ENCODE data around the gene MRPS12.

MRPS12 gene

DNA sequence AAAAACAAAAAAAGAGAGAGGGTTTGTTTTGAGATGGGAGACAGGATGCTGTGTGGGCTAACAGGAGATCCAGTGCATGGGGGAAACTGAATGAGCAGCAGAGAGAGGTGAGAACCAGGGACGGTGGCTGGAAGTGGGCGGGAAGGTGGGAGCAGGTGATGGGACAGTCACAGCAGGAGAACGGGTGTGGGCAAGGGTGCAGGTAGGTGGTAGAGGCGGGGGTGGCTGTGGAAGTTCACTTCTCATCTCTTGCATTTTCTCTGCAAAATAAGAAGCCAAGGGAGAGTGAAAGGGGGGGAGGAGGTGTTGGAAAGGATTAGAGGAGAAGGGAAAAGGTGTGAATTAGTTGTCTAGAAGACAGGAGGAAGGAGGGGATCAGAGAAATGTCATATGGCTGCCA lies 22.9 kb downstream of the MRPS12 start:
- no peaks in the 10 kb centered on the region for H3K4me1 ChIP-seq (ENCODE audit: control insufficient read depth, insufficient read depth, low read length)
- H3K27ac ChIP-seq (ENCODE audit: extremely low read depth, low read depth, low read length): no peak overlapping the region
- CTCF ChIA-PET: interaction anchor here (0.6 to 2.1 kb wide), 3 partner anchors 8 to 373 kb away, joined by 6 to 8 read pairs (median 7); partner anchors contain the start of genes MRPS12 and SARS2
- POLR2A ChIA-PET: interaction anchor here (0.6 kb wide), 1 partner anchor 82 kb away, joined by 3 read pairs; no protein-coding TSS in a partner anchor
- H3K36me3 ChIP-seq (ENCODE audit: control insufficient read depth in 2 of 2, insufficient read depth in 1 of 2, low read length in 2 of 2): peaks cover 22 to 67% of the 10 kb centered on the region in 2 experiments
- no peaks in the 10 kb centered on the region; the same call in 1 of the 2 replicates for H3K9me3 ChIP-seq (ENCODE audit: control insufficient read depth, insufficient read depth, low read depth, low read length)
- H3K4me3 ChIP-seq (ENCODE audit: low read depth, low read length): no peak overlapping the region
- TF ChIP-seq ZSCAN16 (tag by site-specific recombination; IDR thresholded peaks at IDR 0.05) (no peak), ZNF24 (tag by site-specific recombination; IDR thresholded peaks at IDR 0.05) (no peak), ZNF221 (tag by site-specific recombination; IDR thresholded peaks at IDR 0.05; ENCODE audit: borderline replicate concordance) (no peak), ZNF571 (tag by site-specific recombination; IDR thresholded peaks at IDR 0.05) (no peak), ZNF121 (tag by site-specific recombination; IDR thresholded peaks at IDR 0.05) (no peak), ZNF10 (tag by site-specific recombination; IDR thresholded peaks at IDR 0.05) (no peak), ZNF626 (tag by site-specific recombination; IDR thresholded peaks at IDR 0.05) (no peak), WT1 (tag by site-specific recombination; IDR thresholded peaks at IDR 0.05) (no peak), ZNF354C (tag by site-specific recombination; IDR thresholded peaks at IDR 0.05; ENCODE audit: borderline replicate concordance, low read depth) (no peak), ZNF248 (tag by site-specific recombination; IDR thresholded peaks at IDR 0.05) (0 out of 2 replicates have a peak, but pooled peaks have one; percentile 47), PRDM1 (tag by site-specific recombination; IDR thresholded peaks at IDR 0.05) (peak; percentile 96), ZNF266 (tag by site-specific recombination; IDR thresholded peaks at IDR 0.05; ENCODE audit: low read depth) (no peak), ZFHX2 (tag by site-specific recombination; conservative IDR thresholded peaks at IDR 0.05) (peak; percentile 99), ZBTB17 (tag by site-specific recombination; IDR thresholded peaks at IDR 0.05) (no peak), ZBTB20 (tag by site-specific recombination; IDR thresholded peaks at IDR 0.05) (no peak)
- TF ChIP-seq, protein P1, sequence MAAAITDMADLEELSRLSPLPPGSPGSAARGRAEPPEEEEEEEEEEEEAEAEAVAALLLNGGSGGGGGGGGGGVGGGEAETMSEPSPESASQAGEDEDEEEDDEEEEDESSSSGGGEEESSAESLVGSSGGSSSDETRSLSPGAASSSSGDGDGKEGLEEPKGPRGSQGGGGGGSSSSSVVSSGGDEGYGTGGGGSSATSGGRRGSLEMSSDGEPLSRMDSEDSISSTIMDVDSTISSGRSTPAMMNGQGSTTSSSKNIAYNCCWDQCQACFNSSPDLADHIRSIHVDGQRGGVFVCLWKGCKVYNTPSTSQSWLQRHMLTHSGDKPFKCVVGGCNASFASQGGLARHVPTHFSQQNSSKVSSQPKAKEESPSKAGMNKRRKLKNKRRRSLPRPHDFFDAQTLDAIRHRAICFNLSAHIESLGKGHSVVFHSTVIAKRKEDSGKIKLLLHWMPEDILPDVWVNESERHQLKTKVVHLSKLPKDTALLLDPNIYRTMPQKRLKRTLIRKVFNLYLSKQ (tag by site-specific recombination; IDR thresholded peaks at IDR 0.05; ENCODE audit: borderline replicate concordance): no peak
- TF ChIP-seq, protein P2, sequence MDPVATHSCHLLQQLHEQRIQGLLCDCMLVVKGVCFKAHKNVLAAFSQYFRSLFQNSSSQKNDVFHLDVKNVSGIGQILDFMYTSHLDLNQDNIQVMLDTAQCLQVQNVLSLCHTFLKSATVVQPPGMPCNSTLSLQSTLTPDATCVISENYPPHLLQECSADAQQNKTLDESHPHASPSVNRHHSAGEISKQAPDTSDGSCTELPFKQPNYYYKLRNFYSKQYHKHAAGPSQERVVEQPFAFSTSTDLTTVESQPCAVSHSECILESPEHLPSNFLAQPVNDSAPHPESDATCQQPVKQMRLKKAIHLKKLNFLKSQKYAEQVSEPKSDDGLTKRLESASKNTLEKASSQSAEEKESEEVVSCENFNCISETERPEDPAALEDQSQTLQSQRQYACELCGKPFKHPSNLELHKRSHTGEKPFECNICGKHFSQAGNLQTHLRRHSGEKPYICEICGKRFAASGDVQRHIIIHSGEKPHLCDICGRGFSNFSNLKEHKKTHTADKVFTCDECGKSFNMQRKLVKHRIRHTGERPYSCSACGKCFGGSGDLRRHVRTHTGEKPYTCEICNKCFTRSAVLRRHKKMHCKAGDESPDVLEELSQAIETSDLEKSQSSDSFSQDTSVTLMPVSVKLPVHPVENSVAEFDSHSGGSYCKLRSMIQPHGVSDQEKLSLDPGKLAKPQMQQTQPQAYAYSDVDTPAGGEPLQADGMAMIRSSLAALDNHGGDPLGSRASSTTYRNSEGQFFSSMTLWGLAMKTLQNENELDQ (tag by site-specific recombination; IDR thresholded peaks at IDR 0.05; ENCODE audit: low read depth): no peak
- TF ChIP-seq, protein P3, sequence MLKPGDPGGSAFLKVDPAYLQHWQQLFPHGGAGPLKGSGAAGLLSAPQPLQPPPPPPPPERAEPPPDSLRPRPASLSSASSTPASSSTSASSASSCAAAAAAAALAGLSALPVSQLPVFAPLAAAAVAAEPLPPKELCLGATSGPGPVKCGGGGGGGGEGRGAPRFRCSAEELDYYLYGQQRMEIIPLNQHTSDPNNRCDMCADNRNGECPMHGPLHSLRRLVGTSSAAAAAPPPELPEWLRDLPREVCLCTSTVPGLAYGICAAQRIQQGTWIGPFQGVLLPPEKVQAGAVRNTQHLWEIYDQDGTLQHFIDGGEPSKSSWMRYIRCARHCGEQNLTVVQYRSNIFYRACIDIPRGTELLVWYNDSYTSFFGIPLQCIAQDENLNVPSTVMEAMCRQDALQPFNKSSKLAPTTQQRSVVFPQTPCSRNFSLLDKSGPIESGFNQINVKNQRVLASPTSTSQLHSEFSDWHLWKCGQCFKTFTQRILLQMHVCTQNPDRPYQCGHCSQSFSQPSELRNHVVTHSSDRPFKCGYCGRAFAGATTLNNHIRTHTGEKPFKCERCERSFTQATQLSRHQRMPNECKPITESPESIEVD (tag by site-specific recombination; IDR thresholded peaks at IDR 0.05): no peak
- TF ChIP-seq, protein P4, sequence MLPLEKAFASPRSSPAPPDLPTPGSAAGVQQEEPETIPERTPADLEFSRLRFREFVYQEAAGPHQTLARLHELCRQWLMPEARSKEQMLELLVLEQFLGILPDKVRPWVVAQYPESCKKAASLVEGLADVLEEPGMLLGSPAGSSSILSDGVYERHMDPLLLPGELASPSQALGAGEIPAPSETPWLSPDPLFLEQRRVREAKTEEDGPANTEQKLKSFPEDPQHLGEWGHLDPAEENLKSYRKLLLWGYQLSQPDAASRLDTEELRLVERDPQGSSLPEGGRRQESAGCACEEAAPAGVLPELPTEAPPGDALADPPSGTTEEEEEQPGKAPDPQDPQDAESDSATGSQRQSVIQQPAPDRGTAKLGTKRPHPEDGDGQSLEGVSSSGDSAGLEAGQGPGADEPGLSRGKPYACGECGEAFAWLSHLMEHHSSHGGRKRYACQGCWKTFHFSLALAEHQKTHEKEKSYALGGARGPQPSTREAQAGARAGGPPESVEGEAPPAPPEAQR (tag by site-specific recombination; IDR thresholded peaks at IDR 0.05): no peak
- TF ChIP-seq, protein P5, sequence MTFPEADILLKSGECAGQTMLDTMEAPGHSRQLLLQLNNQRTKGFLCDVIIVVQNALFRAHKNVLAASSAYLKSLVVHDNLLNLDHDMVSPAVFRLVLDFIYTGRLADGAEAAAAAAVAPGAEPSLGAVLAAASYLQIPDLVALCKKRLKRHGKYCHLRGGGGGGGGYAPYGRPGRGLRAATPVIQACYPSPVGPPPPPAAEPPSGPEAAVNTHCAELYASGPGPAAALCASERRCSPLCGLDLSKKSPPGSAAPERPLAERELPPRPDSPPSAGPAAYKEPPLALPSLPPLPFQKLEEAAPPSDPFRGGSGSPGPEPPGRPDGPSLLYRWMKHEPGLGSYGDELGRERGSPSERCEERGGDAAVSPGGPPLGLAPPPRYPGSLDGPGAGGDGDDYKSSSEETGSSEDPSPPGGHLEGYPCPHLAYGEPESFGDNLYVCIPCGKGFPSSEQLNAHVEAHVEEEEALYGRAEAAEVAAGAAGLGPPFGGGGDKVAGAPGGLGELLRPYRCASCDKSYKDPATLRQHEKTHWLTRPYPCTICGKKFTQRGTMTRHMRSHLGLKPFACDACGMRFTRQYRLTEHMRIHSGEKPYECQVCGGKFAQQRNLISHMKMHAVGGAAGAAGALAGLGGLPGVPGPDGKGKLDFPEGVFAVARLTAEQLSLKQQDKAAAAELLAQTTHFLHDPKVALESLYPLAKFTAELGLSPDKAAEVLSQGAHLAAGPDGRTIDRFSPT (tag by site-specific recombination; IDR thresholded peaks at IDR 0.05): peak; percentile 39; the same call in 1 of the 2 replicates
- TF ChIP-seq, protein P6, sequence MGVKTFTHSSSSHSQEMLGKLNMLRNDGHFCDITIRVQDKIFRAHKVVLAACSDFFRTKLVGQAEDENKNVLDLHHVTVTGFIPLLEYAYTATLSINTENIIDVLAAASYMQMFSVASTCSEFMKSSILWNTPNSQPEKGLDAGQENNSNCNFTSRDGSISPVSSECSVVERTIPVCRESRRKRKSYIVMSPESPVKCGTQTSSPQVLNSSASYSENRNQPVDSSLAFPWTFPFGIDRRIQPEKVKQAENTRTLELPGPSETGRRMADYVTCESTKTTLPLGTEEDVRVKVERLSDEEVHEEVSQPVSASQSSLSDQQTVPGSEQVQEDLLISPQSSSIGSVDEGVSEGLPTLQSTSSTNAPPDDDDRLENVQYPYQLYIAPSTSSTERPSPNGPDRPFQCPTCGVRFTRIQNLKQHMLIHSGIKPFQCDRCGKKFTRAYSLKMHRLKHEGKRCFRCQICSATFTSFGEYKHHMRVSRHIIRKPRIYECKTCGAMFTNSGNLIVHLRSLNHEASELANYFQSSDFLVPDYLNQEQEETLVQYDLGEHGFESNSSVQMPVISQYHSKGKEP (tag by site-specific recombination; IDR thresholded peaks at IDR 0.05): no peak
- TF ChIP-seq, protein P7, sequence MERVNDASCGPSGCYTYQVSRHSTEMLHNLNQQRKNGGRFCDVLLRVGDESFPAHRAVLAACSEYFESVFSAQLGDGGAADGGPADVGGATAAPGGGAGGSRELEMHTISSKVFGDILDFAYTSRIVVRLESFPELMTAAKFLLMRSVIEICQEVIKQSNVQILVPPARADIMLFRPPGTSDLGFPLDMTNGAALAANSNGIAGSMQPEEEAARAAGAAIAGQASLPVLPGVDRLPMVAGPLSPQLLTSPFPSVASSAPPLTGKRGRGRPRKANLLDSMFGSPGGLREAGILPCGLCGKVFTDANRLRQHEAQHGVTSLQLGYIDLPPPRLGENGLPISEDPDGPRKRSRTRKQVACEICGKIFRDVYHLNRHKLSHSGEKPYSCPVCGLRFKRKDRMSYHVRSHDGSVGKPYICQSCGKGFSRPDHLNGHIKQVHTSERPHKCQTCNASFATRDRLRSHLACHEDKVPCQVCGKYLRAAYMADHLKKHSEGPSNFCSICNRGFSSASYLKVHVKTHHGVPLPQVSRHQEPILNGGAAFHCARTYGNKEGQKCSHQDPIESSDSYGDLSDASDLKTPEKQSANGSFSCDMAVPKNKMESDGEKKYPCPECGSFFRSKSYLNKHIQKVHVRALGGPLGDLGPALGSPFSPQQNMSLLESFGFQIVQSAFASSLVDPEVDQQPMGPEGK (tag by site-specific recombination; IDR thresholded peaks at IDR 0.05): 0 out of 2 replicates have a peak, but pooled peaks have one; percentile 9
- TF ChIP-seq, protein P8, sequence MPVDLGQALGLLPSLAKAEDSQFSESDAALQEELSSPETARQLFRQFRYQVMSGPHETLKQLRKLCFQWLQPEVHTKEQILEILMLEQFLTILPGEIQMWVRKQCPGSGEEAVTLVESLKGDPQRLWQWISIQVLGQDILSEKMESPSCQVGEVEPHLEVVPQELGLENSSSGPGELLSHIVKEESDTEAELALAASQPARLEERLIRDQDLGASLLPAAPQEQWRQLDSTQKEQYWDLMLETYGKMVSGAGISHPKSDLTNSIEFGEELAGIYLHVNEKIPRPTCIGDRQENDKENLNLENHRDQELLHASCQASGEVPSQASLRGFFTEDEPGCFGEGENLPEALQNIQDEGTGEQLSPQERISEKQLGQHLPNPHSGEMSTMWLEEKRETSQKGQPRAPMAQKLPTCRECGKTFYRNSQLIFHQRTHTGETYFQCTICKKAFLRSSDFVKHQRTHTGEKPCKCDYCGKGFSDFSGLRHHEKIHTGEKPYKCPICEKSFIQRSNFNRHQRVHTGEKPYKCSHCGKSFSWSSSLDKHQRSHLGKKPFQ (tag by site-specific recombination; IDR thresholded peaks at IDR 0.05): 0 out of 2 replicates have a peak, but pooled peaks have one; percentile 64

All from HEK293 (cell line).